Activated effector memory CD4-positive, alpha-beta T cell treated with anti-CD3 and anti-CD28 coated beads, Interleukin-2, amount 50 U/mL, for 16 hours (primary cell): ENCODE data around the gene DLX1.
"Not testable (repeated sequence)": the region's sequence is repeated elsewhere in the genome, so short reads cannot be mapped to it uniquely, and the experiment has no call there.

Source experiments
- DNase-seq: peaks from one replicate; pipeline ENCODE4 v3.0.0-alpha.2; 2020

Gene DLX1

GRCh38 chr2:172065111-172065510 lies 20.2 kb upstream of the DLX1 start:
- DNase-seq, result no peak

DNA sequence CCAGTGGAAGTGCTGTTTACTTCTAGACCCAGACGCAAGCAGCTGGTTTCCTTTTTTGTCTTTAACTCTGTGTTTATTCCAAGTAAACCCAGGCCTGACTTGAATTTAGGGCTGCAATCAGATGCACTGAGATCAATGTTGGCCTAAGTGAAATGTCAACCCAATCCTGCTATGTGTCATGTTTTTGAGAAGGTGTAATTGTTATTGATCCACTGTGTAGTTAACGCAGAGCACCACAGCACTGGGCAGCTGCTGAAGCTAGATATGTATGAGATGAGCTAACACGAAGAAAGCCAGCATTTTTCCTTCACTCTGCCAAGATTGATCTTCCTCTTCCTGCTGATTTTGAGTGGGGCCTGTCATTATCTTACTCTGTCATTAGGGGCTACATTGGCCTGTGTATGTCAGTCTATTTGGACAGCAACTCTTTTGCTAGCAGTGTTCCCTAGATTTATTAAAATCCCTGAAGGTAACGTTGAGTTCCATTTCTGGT lies 18.9 kb upstream of the DLX1 start:
- no peak for DNase-seq

DNA sequence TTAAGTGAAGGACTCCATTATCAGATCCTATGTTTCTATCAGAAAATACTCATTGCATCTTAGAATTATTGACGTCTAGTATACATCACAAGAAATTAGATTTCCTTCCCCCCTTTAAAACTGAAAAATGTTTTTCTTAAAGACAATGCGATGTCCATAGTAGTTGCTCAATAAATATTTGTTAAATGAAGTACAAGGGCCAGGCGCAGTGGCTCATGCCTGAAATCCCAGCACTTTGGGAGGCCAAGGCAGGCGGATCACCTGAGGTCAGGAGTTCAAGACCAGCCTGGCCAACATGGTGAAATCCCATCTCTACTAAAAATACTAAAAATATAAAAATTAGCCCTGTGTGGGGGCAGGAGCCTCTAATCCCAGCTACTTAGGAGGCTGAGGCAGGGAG lies 17.4 kb upstream of the DLX1 start:
- DNase-seq, result not testable (repeated sequence)

DNA sequence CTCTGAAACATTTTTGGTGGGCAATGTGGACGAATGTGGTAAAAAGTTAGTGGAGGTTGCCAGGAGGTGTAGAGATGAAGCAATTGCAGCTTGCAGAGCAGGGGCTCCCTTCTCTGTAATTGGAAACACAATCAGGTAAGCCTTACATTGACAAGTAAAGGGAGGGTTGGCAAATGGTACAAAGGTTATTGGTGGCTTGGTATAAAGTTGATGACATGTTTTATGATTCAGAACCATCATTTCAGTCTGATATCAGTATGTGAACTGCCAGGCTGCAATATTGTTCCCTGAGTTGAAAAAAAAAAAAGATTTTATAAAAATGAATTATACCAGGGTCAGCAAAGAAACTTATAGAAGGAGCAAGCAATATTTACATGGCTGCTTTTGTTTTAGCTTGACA lies 14.4 kb upstream of the DLX1 start:
- DNase-seq, result no peak

GRCh38 chr2:172072303-172072702 lies 13.0 kb upstream of the DLX1 start:
- DNase-seq, result no peak

DNA sequence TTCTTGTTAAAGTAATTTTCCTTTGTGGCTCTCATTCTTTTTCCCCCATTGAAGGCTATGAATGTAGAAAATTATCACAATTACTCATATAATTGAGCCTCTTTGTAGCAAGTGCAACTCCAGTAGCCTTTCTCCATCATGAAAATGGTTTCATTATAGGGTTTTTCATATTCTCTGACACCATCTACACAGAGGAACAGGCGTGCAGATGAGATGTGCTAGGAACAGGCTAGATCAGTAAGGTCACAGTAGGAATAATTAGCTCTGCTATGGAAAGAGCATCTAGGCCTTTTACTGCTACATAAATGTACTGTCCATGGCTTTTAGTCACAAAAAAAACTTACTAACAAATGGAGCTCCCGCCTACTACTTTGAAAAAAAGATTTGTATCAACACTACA lies 12.6 kb upstream of the DLX1 start:
- no peak for DNase-seq

DNA sequence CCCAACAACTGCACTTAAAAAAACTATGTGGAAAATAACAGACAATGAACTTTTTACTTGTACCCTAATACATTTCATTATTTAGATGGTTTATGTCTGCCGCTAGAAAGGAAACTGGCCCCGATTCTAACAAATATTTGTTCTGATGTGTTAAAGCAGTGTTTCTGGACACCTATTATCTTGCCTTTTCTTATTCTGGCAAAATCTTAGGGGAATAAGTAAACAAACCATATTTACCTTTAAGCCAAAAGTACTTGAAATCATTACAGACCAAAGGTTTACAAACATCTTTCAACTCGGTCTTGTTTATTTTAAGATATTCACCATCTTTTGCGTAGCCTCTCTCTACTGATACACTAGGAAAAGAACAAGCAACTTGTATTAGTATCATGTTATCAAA lies 11.8 kb upstream of the DLX1 start:
- no peak for DNase-seq

- no peak for DNase-seq
These were observed 11.1 kb upstream of the DLX1 start for GRCh38 chr2:172074254-172074653.

DNA sequence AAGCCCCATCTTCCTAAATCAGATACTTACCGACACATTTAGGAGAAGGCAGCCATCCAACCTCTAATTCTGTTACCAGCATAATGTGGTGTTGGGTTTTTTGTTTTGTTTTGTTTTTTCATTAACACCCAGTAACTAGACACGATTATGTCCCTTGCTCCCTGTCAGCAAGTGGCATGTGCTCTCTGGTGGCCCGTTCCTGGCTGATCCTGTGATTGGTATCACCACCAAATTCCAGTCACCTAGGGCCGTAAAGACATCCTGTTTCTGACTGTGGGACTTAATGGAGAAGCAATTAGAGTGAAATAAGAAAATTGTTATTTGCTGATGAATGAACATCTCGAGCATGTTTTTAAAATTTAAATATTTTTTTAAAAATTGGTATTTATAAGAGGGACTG lies 5.9 kb upstream of the DLX1 start:
- DNase-seq, result no peak

DNA sequence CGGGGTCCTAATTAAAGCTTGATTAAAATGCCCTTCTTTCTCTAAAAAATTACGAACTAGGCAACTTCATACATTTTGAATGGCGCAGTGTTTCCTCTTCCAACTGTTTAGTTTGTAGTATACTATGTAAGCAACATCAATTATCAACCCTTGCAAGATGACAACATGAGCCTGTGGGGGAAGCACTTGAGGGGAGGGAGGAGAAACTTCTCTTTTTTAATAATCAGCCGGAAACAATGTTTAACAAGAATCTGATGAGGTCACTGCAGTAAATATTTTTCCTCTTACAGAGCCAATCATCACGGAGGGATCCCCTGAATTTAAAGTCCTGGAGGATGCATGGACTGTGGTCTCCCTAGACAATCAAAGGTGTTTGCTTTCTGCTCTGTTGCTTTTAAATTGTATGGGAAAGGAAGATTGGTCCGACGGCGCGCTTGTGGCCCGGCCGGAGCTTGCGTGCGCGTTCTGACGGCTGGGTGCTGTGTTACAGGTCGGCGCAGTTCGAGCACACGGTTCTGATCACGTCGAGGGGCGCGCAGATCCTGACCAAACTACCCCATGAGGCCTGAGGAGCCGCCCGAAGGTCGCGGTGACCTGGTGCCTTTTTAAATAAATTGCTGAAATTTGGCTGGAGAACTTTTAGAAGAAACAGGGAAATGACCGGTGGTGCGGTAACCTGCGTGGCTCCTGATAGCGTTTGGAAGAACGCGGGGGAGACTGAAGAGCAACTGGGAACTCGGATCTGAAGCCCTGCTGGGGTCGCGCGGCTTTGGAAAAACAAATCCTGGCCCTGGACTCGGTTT lies 5.3 kb upstream of the DLX1 start:
- DNase-seq, result no peak

DNA sequence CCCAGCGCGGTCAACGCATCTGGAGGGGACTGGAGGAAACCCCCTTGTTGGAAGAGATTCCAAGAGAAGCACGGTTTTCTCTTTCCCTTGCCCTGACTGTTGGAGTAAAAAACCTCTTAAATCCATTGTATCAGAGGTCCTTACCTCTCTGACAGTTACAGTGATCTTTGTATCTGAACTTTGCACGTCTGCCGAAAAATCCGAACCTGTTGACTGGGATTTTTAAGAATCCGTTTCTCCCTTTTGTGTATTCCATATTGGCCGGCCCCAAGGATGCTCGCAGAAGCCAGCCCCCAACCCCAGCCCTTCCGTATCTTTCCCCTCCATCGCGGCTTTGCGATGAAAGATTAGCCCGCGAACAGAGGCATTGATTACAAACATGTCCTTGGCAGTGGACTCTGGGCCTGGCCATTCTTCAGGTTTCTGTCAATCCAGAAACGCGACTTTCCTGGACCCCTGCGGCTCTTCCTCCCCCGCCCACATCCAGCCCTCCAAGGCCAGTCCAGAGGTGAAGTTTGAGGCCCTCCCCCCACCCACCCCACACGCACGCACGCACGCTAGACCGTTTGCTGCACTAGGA lies 4.6 kb upstream of the DLX1 start:
- DNase-seq, result no peak

GRCh38 chr2:172081221-172082022 lies 3.9 kb upstream of the DLX1 start:
- DNase-seq, result no peak

DNA sequence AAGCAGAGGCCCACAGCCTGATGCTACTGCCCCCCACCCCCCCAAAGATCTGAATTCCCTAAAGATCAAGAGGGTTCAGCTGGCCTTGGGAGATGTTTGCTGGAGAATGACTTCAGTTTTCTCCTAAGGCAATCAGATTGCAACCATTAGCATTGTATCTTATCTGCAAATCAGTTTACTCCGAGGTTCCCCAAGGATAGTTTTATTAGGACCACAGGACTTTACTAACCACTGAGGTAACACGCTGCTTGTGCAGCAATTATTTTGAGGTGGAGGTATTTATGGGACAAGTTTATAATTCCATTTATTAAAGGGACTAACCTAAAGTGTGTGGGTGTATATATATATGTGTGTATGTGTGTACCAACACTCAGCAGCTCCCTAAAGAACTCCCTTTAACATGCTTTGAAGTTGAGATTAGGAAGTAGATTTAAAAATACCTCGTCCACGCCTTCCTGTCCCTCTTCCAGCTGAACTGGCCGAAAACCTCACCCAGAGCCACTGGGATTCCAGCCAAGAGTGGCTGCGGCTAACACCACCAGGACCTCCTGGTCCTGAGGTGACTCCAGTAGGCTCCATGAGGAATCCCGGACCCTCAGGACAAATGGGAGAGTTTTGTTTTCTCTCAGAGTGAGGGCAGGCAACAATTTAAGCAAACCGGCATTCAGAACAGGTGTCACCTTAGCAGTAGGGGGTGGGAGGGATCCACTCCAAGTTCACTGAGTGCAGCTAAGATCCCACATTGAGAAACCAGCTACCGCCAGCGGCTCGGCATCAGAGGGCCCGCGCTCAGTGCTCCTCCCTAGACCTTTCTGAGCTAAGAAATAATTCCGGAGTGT lies 3.0 kb upstream of the DLX1 start:
- no peak for DNase-seq

DNA sequence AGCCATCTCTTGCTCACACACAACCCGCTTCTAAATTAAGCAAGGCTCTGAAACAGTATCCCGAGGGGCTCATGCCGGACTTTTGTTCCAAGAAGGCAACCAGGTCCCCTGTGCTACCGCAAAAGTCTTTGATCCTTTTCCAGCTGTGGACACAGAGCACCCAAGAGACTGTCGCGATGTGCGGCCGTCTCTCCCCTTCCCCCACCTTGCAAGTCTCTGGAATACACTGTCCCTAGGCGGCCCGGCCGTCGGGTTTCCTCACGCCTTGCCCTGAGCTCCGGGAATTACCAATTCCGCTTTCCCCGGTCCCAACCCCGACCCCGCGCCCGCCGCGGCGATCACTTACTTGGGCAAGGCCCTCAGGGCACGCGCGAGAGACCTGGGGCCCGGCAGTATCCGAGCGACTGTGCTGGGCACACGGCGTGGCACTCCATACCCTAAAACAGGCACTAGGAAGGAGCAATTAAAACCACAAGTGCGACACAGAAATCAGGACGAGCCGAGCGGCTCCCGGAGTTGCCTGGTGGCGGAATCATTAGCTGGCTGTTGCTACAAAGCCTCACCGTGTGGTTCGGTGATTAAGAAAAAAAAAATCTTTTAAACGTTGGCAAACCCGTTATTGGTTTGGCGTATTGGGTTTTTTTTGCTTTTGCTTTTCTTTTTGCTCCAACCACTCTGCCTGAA lies 2.2 kb upstream of the DLX1 start:
- DNase-seq, result no peak

- no peak for DNase-seq
These were observed 1.5 kb upstream of the DLX1 start for GRCh38 chr2:172083628-172084394.

DNA sequence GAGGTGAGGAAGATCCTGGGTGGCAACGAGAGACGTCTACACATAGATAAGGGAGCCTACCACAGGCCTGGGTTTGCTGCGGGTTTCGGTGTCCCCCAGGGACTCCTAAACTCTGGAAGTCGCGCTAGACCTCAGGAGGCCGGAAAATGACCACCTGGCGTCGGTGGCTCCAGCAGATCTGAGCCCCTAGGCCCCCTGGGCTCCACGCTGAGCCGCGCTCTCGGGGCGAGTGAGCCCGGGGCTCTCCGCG lies 987 bp upstream of the DLX1 start:
- no peak for DNase-seq

DNA sequence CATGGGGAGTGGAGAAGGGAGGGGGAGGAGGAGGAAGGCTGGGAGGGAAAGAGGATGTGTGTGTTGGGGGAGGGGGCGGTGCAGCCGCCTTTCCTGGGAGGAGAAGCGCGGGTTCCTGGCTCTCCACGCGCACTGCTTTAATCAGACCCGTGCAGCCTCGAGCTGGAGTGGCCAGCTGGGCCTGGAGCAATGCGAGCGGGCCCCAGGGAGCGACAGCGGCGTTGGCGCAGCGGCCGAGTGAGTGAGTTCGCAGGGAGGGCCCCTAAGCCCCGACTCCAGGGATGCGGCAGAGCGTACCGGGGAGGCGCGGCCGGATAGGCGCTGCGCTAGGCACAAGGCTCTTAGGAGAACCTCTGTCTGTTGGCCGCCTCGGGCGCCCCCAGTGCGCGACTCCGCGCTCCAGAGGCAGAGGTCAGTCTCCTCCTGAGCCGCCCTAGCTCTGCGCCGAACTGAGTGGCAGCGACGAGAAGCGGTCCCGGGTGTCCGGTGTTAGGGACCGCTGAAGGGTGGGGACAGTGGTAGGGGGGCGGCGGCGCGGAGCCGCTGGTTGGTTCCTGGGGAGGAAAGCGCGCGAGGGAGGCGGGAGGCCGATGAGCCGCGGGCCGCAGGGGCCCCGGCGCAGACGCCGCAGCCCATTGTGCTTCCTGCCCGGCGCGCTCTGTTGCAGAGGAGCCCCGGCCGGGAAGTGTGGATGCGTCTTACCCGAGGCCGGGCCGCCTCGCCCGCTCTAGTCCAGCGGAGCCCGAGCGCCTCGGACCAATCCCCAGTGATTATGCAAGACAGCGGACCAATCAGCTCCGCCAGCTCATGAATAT lies 455 bp upstream of the DLX1 start:
- peak; percentile 84 for DNase-seq

DNA sequence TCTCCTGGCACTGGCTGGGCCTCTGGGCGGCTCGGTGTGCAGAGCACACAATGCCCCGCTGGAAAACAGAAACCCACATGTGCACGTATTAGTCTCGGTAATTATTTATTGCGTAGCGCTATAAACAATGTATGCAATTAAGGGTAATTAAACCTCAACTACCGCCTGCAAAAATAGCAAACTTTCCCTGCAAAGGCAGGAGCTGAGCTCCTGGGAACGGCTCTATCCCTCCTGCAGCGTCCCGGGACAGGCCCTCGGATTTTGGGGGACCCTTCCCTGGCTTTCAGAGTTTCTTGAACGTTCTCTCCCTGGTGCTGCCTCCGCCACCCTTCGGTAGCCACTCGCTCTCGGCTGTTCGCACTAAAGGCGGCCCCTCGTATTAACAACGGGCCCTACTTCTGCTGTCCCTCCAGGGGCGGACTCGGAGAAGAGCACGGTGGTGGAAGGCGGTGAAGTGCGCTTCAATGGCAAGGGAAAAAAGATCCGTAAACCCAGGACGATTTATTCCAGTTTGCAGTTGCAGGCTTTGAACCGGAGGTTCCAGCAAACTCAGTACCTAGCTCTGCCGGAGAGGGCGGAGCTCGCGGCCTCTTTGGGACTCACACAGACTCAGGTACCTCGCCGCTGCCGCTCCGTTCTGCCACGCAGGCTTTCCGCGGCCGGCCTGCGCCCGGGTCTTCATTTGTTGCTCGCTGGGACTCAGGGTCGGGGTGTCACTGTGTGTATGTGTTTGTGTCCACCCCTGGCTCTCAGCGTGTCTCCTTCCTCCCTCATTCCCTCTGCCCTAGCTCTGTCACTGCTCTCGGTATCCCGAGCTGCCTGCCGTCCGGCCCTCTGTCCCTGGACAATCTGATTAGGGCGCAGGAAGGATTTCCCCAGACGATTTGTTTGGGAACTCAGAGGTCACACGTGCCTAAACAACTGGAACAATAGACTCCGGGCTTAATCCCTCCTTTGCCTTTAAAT lies 1.2 kb downstream of the DLX1 start:
- DNase-seq, result peak; percentile 85

DNA sequence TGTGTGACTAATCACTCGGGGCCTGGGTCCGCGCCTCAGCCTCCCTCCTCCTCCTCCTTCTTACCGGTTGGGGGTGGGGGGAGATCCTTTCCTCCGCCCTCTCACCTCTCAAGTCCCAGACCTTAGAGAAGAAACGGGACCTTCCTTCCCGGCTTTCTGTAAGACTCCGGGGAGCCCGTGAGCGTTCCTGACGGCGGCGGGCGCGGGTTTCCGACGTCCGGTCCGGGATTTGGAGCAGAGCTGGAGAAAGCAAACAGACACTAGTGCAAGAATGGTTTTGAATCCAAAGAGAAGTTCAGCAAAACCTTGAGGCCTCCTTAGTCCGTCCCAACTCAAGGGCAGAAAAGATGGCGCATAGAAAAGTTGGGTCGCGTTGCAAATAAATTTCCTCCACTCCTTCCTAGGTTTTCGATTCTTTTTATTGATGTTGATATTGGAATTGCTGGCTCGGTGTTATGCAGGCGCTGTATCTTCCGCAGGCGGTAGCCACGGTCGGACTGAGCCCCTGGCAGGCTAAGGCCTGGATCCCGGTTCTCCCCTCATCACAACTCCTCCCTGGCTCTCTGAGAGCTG lies 2.0 kb downstream of the DLX1 start:
- no peak for DNase-seq
